ENCODE results near the gene FLII.
"Not testable (repeated sequence)": the region's sequence is repeated elsewhere in the genome, so short reads cannot be mapped to it uniquely, and the experiment has no call there.

The FLII gene

DNA sequence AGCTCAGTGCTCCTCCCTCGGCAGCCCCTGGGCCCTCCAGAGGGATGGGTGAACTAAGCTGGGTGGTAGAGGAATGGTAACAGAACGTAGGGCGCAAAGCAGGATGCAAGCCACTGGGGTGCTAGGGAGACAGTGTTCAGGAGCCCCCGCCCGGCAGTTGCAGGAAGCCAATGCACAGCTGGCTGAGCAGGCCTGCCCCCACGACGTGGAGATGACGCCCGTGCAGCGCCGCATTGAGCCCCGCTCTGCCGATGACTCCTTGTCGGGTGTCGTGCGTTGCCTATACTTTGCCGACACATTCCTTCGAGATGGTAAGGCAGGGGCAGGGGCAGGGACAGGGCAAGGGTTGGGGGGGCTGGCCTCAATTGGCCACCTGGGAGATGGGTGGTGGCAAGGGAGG lies 20.2 kb downstream of the FLII start:
- DNase-seq: no peak

DNA sequence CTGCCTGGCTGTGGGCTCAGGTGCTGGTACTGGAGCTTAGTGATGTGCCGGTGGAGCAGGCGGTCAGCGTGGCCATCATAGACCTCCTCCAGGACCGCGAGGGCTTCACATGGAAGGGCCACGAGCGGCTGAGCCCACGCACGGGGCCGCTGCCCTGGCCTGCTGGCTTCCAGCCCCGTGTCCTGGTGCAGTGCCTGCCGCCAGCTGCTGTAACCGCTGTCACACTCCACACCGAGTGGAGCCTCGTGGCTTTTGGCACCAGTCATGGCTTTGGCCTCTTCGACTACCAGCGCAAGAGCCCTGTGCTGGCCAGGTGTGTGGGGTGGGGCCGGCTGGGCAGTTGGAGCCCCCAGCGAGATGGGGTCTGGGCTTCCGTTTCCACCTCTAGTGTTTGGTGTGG lies 21.1 kb downstream of the FLII start:
- DNase-seq: no peak

GRCh38 chr17:18236494-18236893 lies 22.0 kb downstream of the FLII start:
- no peak for DNase-seq

DNA sequence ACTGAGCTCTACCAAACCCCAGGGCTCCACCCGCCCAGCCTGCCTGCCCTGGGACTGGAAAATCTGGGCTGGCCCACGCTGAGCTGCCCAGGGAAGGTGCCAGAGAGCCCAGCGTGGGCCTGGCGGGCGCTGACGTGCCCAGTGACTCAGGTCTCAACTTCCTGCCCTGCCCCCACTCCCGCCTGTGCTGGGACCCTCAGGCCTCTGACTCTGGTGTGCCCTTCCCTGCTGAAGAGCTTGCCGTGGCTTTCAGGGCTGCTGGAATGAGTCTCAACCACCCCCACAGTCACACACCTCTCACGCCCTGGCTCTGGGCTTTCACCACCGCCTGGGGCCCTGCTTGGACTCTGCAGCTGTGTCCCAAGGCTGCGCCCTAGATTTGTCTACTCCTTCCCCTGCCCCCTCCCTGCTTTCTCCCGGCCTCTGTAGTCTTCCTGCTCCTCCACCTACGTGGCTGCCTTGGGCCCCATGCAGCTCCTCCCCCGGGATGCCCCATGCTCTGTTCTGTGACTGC lies 22.7 kb downstream of the FLII start:
- no peak for DNase-seq

DNA sequence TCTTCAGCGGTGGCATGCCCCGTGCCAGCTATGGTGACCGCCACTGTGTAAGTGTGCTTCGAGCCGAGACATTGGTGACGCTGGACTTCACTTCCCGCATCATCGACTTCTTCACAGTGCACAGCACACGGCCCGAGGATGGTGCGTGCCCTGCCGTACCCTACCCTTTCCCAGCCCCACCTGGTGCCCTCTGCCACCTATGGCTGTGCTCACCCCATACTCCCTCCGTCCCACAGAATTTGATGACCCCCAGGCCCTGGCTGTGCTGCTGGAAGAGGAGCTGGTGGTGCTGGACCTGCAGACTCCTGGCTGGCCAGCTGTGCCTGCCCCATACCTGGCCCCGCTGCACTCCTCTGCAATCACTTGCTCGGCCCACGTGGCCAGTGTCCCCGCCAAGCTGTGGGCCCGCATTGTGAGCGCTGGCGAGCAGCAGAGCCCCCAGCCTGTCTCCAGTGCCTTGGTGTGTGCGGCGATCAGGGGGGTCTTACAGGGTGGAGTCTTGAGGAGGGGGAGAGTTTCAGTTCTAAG lies 23.6 kb downstream of the FLII start:
- DNase-seq: no peak

DNA sequence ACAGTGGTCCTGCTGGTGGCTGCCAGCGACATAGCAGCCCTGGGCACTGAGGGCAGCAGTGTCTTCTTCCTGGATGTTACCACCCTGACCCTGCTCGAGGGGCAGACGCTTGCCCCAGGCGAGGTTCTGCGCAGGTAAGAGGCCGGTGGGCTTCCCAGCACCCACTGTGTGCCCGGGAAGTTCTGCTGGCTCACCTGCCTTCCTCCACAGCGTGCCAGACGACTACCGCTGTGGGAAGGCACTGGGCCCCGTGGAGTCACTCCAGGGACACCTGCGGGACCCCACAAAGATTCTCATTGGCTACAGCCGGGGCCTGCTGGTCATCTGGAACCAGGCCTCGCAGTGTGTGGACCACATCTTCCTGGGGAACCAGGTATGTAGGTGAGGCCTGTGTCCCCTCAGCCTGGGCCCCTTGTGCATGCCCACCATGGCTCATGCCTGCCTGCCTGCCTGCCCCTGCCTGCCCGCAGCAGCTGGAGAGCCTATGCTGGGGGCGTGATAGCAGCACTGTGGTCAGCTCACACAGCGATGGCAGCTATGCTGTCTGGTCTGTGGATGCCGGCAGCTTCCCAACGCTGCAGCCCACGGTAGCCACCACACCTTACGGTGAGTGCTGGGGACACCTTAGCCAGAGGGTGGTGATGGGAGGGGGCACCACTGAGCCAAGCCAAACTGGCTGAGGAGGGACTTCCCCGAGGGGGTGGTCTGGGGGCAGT lies 24.6 kb downstream of the FLII start:
- DNase-seq: no peak

DNA sequence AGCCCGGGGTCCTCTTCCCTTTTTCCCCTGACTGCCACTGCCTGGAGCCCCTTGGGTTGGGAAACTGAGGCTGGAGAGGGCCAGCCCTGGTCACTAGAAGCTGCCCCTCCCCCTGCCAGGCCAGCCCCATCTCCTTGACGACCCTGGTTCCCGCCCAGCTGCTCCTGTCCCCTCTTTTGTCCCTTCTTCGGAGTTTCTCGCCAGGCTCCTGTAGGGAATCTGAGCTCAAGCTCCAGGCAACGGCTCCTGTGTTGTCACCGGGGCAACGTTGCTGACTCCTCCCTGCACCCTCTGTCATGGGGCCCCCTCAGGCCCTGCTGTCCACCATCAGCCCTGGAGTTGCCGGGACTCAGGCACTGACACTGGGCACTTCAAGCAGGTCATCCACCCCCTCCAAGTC lies 27.4 kb downstream of the FLII start:
- no peak for DNase-seq

DNA sequence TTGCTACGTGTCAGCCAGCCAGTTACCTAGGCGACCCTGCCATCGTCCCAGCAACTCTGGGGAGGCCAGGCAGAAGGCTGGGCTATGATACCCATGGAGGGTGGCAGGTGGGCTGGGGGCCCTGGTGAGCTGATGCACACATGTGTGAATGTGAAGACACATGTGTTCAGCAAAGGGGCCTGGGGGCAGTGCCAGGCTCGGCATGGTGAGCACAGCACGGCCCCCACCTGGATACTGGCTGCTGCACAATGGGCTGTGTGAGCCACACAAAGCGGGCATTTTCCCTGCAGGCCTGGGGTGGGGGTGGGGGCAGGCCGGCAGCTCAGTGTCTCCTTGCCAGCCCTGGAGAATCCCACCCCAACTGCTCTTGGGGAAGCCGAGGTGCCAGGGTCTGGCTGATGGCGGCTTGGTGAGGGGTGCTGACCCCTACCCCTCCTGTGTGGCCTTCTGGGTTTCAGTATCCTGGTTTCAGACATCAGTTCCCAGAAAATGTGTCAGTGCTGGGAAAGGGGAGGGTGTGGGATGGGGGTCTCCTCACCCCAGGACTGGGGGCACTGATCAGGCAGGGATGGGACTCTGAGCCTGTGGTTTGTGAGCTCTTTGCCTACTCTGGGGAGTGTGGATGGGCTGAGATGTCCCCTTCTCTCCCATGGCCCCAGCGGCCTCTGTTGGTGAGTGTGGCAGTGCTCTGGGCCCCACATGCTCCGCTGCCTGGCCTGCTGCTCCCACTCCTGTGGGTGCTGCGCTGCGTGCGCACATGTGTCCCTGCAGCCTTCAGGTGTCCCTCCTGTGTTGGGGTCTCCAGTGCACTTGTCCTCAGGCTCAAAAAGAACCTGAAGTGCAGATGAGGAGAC lies 28.0 kb downstream of the FLII start:
- no peak for DNase-seq

GRCh38 chr17:18229771-18230170 lies 28.8 kb downstream of the FLII start:
- no peak for DNase-seq

GRCh38 chr17:18229254-18229653 lies 29.3 kb downstream of the FLII start:
- no peak for DNase-seq

DNA sequence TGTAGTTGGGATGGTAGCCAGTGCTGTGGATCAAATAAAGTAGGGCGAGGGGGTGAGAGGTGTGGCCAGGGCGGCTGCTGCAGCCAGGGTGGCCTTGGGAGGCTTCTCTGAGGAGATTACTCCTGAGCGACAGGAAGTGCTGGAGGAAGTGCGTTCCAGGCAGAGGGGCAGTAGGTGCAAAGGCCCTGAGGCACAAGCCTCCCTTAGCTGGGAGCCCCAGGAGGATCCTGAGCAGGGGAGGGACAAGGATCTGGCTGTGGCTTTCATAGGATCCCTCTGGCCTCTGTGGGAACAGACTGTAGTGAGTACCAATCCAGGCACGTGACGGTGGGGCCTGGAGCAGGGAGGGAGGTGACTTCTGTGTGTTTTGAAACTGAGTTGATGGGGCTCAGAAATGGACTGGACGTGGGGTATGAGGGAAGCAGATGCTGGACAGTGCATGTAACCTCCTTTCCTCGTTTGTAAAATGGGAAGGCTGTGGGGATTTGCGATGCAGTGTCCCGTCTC lies 30.3 kb downstream of the FLII start:
- DNase-seq: no peak

DNA sequence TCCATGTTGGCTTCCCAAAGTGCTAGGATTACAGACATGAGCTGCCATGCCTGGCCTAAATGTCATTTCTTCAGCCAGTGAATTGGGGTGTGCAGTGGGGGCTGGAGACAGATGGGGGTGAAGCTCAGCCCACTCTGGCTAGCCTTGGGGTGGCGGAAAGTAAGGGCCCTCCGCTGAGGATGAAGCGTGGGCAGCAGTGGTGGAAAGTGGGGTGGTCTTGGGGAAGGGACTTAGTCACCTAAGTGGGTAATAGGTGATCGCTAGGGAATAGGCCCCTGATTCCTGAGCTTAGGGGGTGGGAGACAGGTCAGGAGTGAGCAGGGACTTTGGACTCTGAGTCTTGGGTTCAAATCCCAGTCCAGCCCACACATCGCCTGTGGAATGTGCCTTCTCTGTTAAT lies 30.9 kb downstream of the FLII start:
- DNase-seq: no peak

DNA sequence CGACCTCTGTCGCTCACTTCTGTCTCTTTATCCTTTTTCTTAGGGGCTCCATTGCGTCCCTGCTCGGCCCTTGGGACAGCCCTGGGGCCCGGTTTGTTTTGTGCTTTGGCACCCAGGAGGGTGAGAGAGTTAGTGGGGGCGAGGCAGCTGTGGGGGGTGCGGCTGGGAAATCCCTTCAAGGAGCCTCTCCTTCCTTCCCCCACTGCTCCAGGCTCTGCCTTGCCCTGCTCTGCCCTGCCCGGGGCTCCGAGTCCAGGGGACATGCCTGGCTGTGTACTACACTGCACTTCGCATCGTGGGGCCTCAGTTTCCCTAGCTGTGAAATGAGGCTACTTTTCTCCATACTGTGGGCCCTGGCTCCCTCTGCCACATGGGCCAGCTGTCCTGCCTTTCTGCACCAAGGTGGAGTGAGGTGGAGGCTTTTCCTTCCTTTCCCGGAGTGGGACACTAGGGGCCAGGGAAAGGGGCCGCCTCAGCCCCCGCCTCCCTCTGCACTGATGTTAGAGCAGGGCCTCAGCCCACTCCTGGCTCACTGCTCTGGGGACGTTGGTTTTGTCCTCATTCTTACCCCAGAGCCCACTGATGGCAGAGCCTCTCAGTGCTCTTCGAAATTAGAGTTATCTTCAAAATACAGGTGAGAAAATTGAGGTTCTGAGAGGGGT lies 32.1 kb downstream of the FLII start:
- no peak for DNase-seq

DNA sequence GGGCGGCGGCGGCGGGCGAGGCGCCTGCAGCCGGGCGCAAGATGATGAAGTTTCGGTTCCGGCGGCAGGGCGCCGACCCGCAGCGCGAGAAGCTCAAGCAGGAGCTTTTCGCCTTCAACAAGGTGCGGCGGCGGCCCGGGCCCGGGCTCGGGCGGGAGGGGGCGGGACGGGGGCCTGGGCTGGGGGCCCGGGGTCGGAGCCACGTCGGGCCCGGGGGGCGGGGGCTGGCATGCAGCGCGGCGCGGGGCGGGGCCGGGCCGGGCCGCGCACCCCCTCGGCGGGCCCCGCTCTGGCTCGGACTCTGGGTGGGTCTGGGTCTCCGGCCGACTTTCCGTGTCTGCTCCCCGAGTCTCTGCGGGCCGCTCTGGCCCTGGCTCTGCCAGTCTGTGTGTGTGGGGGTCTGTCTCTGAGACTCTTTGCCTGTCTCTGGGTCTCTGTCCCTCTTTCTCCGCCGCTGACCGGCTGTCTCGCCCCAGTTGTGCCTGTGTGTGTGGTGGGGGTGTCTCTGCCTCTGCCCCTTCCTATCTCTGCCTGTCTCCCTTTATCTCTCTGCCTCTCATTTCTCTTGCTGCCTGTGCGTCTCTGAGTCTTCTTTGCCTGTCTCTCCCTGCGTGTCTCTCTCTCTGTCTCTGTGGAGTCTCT lies 32.8 kb downstream of the FLII start:
- DNase-seq: no peak

- peak; percentile 98 for DNase-seq
These were observed 33.4 kb downstream of the FLII start, which contains the start of gene LLGL1 for GRCh38 chr17:18225121-18225641. Gene LLGL1, plus strand, starts transcription at chr17:18225635. Its CDS starts 48 bp downstream, at chr17:18225683.

DNA sequence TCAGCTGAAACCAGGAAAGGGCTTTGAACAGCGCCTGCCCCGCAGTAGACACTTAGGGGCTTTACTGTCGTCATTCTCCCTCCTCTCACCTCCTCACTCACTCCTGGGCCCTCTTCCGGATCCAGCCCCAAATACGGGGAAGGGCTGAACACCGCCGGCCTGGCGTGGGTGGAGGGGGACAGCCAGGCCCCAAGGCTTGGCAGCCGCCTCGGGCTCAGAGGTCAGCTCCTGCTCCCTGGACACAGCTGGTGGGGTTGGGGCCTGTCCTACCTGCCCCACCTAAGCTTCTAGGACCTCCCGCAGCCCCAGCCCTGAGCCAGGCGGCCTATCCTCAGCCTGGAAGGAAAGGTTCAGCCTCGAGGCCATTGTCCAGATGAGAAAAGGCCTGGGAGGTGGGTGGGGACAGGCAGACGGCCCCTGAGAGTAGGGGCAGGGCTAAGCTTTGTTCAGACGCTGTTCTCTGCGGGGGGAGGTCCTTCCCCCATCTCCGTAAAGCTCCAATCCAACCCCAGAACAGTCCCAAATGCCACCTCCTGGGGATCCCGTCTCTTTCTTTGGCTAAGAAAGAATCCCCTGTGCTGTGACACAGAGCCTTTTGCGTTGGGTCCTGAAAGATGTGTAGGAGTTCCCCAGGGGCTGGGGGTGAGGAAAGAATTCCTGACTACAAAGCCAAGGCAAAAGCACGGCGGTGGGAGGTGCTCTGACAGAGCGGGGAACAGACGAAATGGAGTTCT lies 34.0 kb downstream of the FLII start:
- no peak for DNase-seq

DNA sequence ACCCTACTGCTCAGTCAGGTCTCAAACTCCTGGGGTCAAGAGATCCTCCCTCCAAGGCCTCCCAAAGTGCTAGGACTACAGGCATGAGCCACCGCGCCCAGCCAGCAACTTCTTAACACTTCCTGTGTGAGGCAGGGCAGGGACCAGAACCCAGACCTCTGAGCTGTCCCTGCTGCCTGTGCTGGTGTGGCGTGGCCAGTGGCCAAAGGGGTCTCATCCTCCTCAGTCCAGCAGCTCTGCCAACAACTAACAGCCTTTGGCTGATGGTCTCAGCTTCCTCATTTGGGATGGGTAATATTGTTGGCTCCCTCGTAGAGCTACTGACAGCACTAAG lies 34.5 kb downstream of the FLII start:
- DNase-seq: no peak

GRCh38 chr17:18218756-18219415 lies 39.7 kb downstream of the FLII start:
- DNase-seq: no peak

DNA sequence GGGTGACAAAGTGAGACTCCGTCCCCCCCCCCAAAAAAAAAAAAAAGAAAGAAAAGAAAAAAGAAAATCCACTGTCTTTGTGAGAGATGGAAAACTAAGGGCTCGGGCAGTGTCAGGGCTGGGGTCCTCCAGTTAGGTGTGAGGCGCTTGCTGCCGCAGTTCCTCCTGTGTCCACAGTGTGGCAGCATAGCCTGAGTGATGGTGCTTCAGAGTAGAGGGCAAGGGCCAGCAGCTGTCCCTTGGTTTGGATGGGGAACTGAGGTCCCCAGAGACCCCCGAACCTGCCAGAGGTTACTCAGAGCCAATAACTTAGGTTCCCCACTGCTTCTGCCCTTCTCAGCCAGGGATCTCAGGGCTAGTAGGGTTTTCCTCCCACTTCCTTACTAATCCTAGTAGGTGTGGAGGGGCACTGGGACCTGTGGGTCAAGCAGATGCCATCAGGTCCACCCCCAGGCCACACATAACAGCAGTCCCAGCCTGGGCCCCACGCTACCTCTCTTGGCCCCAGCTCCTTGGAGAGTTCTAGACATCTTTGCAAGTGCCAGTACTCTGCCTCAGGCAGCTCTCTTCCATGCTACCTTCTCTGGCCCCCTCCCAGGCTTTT lies 41.0 kb downstream of the FLII start:
- peak; percentile 78 for DNase-seq

DNA sequence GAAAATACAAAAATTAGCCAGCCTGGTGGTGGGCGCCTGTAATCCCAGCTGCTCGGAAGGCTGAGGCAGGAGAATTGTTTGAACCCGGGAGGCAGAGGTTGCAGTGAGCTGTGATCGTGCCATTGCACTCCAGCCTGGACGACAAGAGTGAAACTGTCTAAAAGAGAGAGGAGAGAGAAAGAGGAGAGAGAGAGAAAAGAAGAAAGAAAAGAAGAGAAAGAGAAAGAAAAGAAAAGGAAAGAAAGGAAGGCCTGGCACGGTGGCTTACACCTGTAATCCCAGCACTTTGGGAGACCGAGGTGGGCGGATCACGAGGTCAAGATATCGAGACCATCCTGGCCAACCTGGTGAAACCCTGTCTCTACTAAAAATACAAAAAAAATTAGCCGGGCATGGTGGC lies 41.6 kb downstream of the FLII start:
- DNase-seq: not testable (repeated sequence)
